ENCODE measurements around the gene PAX8. TPM values are rescaled to one million over a fixed set of nuclear protein-coding genes. Genes with fewer than 3 reads are reported as not detected.

PAX8 gene
- total and polyA plus RNA-seq, 2 donors (not counting 1 experiment from before 2014, with no cell fraction given) = 0.26 to 0.50 TPM

- H4K20me1 ChIP-seq (ENCODE audit: control insufficient read depth, extremely low read depth, insufficient read depth, low read length) = no peaks in the 10 kb centered on the region
- H3K36me3 ChIP-seq (ENCODE audit: control insufficient read depth, insufficient read depth, low read length) = no peaks in the 10 kb centered on the region
- H3K4me2 ChIP-seq (ENCODE audit: extremely low read depth, insufficient read depth, low read length) = no peak overlapping the region
- no peak for TF ChIP-seq CTCF (conservative IDR thresholded peaks at IDR 0.05 in 1 of 2, IDR thresholded peaks at IDR 0.05 in 1 of 2; ENCODE audit: low read depth in 1 of 2, low read length in 2 of 2)
- no peak for DNase-seq (ENCODE audit: low read depth in 2 of 2)
- H3K27ac ChIP-seq (ENCODE audit: insufficient read depth, low read length) = no peak overlapping the region
- no peak overlapping the region for H3K4me3 ChIP-seq (replicated peaks in 1 of 4; ENCODE audit: control extremely low read depth in 1 of 4, insufficient read depth in 1 of 4, low read depth in 3 of 4, low read length in 4 of 4)
- no peak overlapping the region for H2AFZ ChIP-seq (ENCODE audit: low read length)
- H3K9ac ChIP-seq (ENCODE audit: insufficient read depth, low read length) = no peak overlapping the region
- no peaks in the 10 kb centered on the region for H3K4me1 ChIP-seq (ENCODE audit: control insufficient read depth, extremely low read depth, insufficient read depth, low read length)
- no peaks in the 10 kb centered on the region for H3K9me3 ChIP-seq (ENCODE audit: control insufficient read depth, insufficient read depth, low read depth, low read length)
- H3K27me3 ChIP-seq (ENCODE audit: control insufficient read depth, insufficient read depth, low read length) = peaks cover 16% of the 10 kb centered on the region
- no peaks in the 10 kb centered on the region for H3K79me2 ChIP-seq (ENCODE audit: control insufficient read depth, insufficient read depth, low read length)
These were observed 25.3 kb downstream of the PAX8 start for GRCh38 chr2:113253453-113253852.

GRCh38 chr2:113252047-113252590 lies 26.6 kb downstream of the PAX8 start:
- no peaks in the 10 kb centered on the region for H3K9me3 ChIP-seq (ENCODE audit: control insufficient read depth, insufficient read depth, low read depth, low read length)
- H3K9ac ChIP-seq (ENCODE audit: insufficient read depth, low read length) = no peak overlapping the region
- no peaks in the 10 kb centered on the region for H3K36me3 ChIP-seq (ENCODE audit: control insufficient read depth, insufficient read depth, low read length)
- no peak overlapping the region for H3K4me3 ChIP-seq (replicated peaks in 1 of 4; ENCODE audit: control extremely low read depth in 1 of 4, insufficient read depth in 1 of 4, low read depth in 3 of 4, low read length in 4 of 4)
- TF ChIP-seq CTCF (conservative IDR thresholded peaks at IDR 0.05 in 1 of 2, IDR thresholded peaks at IDR 0.05 in 1 of 2; ENCODE audit: low read depth in 1 of 2, low read length in 2 of 2) = no peak
- TF ChIP-seq EZH2 (IDR thresholded peaks at IDR 0.05; ENCODE audit: low read length, missing control alignments) = no peak
- no peaks in the 10 kb centered on the region for H4K20me1 ChIP-seq (ENCODE audit: control insufficient read depth, extremely low read depth, insufficient read depth, low read length)
- peaks cover 11% of the 10 kb centered on the region for H3K27me3 ChIP-seq (ENCODE audit: control insufficient read depth, insufficient read depth, low read length)
- H3K4me2 ChIP-seq (ENCODE audit: extremely low read depth, insufficient read depth, low read length) = no peak overlapping the region
- H3K79me2 ChIP-seq (ENCODE audit: control insufficient read depth, insufficient read depth, low read length) = no peaks in the 10 kb centered on the region
- no peak overlapping the region for H2AFZ ChIP-seq (ENCODE audit: low read length)
- DNase-seq (ENCODE audit: low read depth in 2 of 2) = no peak
- no peak overlapping the region for H3K27ac ChIP-seq (ENCODE audit: insufficient read depth, low read length)
- no peaks in the 10 kb centered on the region for H3K4me1 ChIP-seq (ENCODE audit: control insufficient read depth, extremely low read depth, insufficient read depth, low read length)

- H3K27ac ChIP-seq (ENCODE audit: insufficient read depth, low read length) = no peak overlapping the region
- H3K36me3 ChIP-seq (ENCODE audit: control insufficient read depth, insufficient read depth, low read length) = no peaks in the 10 kb centered on the region
- H3K27me3 ChIP-seq (ENCODE audit: control insufficient read depth, insufficient read depth, low read length) = peaks cover 11% of the 10 kb centered on the region
- no peaks in the 10 kb centered on the region for H3K79me2 ChIP-seq (ENCODE audit: control insufficient read depth, insufficient read depth, low read length)
- no peaks in the 10 kb centered on the region for H3K4me1 ChIP-seq (ENCODE audit: control insufficient read depth, extremely low read depth, insufficient read depth, low read length)
- H3K4me2 ChIP-seq (ENCODE audit: extremely low read depth, insufficient read depth, low read length) = no peak overlapping the region
- no peaks in the 10 kb centered on the region for H3K9me3 ChIP-seq (ENCODE audit: control insufficient read depth, insufficient read depth, low read depth, low read length)
- DNase-seq (ENCODE audit: low read depth in 2 of 2) = no peak
- no peaks in the 10 kb centered on the region for H4K20me1 ChIP-seq (ENCODE audit: control insufficient read depth, extremely low read depth, insufficient read depth, low read length)
- no peak overlapping the region for H3K9ac ChIP-seq (ENCODE audit: insufficient read depth, low read length)
- H3K4me3 ChIP-seq (replicated peaks in 1 of 4; ENCODE audit: control extremely low read depth in 1 of 4, insufficient read depth in 1 of 4, low read depth in 3 of 4, low read length in 4 of 4) = no peak overlapping the region
- no peak for TF ChIP-seq EZH2 (IDR thresholded peaks at IDR 0.05; ENCODE audit: low read length, missing control alignments)
- TF ChIP-seq CTCF (conservative IDR thresholded peaks at IDR 0.05 in 1 of 2, IDR thresholded peaks at IDR 0.05 in 1 of 2; ENCODE audit: low read depth in 1 of 2, low read length in 2 of 2) = no peak
- no peak overlapping the region for H2AFZ ChIP-seq (ENCODE audit: low read length)
These were observed 27.6 kb downstream of the PAX8 start for GRCh38 chr2:113251118-113251517.
